Measurements from ENCODE around the gene ACOX1. TPM values are rescaled to one million over a fixed set of nuclear protein-coding genes. Genes with fewer than 3 reads are reported as not detected.

Gene ACOX1
- total and polyA plus RNA-seq, 2 of the 13 experiments (the other 11 are each of a cell fraction or from before 2014, with no cell fraction given) = 86.4 to 120 TPM

GRCh38 chr17:75896415-75897159, 82.4 kb downstream of the ACOX1 start, which contains the start of gene TRIM65 (continued):
- TF ChIP-seq ZNF574 (CRISPR knock-in tag; IDR thresholded peaks at IDR 0.05) = peak; percentile 53; the same call in 1 of the 2 replicates
- TF ChIP-seq GABPA (IDR thresholded peaks at IDR 0.05; ENCODE audit: low read depth, low read length) = no peak
- no peak for TF ChIP-seq GABPA (CRISPR knock-in tag; IDR thresholded peaks at IDR 0.05; ENCODE audit: low read depth)
- TF ChIP-seq HINFP (CRISPR knock-in tag; IDR thresholded peaks at IDR 0.05; ENCODE audit: low read depth) = no peak; the same call in 1 of the 2 replicates
- TF ChIP-seq ZC3H13 (CRISPR knock-in tag; IDR thresholded peaks at IDR 0.05) = peak; percentile 95
- TF ChIP-seq BORCS8-MEF2B (CRISPR knock-in tag; IDR thresholded peaks at IDR 0.05) = peak; percentile 89
- no peak for TF ChIP-seq ZNF24 (IDR thresholded peaks at IDR 0.05)
- no peak; the same call in 1 of the 2 replicates for TF ChIP-seq ELF3 (CRISPR knock-in tag; IDR thresholded peaks at IDR 0.05)
- TF ChIP-seq ZNF274 (CRISPR knock-in tag; IDR thresholded peaks at IDR 0.05) = no peak; the same call in none of the 2 replicates
- TF ChIP-seq AKNA (CRISPR knock-in tag; IDR thresholded peaks at IDR 0.05; ENCODE audit: borderline replicate concordance) = no peak
- no peak for TF ChIP-seq ISX (CRISPR knock-in tag; conservative IDR thresholded peaks at IDR 0.05)
- TF ChIP-seq ZNF816 (CRISPR knock-in tag; IDR thresholded peaks at IDR 0.05; ENCODE audit: borderline replicate concordance) = no peak; the same call in 1 of the 2 replicates
- TF ChIP-seq ETV6 (CRISPR knock-in tag; conservative IDR thresholded peaks at IDR 0.05) = peak; percentile 25; the same call in 1 of the 2 replicates
- peak; percentile 65 for TF ChIP-seq GMEB1 (CRISPR knock-in tag; IDR thresholded peaks at IDR 0.05; ENCODE audit: borderline replicate concordance)
- TF ChIP-seq ZNF788 (CRISPR knock-in tag; IDR thresholded peaks at IDR 0.05; ENCODE audit: borderline replicate concordance) = peak; percentile 79; the same call in 1 of the 2 replicates
- no peak for TF ChIP-seq SOX13 (IDR thresholded peaks at IDR 0.05)
- peak in 1 of 2 experiments; percentile 18; a peak in 1 of 4 replicates for TF ChIP-seq SOX13 (CRISPR knock-in tag; conservative IDR thresholded peaks at IDR 0.05 in 1 of 2, IDR thresholded peaks at IDR 0.05 in 1 of 2)
- TF ChIP-seq DR1 (CRISPR knock-in tag; IDR thresholded peaks at IDR 0.05) = peak; percentile 75; the same call in 1 of the 2 replicates
